ENCODE results near the gene STRN4. TPM values are rescaled to one million over a fixed set of nuclear protein-coding genes. Genes with fewer than 3 reads are reported as not detected.
A peak's percentile ranks its signal among the peaks of the same experiment; 100 is the strongest.

The STRN4 gene
- total RNA-seq, 1 experiment from 2014 or later: 143 TPM

DNA sequence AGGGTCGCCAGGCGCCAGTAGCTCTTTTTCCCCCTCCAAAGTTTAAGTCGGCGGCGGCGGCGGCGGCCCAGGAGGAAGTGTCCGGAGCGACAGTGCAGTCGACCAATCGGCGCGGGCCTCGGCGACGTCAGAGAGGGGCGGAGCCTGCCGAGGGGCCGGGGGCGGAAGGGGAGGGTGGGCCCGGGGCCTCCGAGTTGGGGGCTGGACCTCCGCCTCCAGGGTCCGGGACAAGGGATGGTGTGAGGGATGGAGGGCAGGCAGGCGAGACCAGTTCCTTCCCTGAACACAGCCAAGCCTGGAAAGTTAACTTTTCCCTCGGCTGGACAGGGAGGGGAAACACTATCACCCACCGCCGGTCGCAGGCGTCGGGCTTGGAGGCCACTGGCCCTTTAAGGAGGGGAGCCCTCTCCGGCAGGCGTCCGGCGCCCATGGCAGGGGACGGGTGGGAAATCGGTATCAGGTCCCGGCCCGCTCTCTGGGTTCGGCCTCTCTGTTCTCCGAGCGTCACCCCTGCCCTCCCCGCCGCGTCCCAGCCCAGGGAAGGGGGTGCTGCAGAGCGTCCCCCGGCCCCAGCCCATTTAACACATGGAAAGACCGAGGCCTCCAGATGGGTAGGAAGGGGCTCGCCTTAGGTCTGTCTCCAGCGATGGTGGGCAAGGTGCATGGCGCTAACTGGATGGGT, 29.1 kb downstream of the STRN4 start, which contains the start of gene PRKD2:
TSS of gene PRKD2 (minus strand) at position 81 of the 682 bp plus-strand sequence. CDS start 744 bp downstream, outside the sequence.
- H3K4ac ChIP-seq (ENCODE audit: low read depth, low read length): no peak within 1 kb of the TSS
- WGBS (ENCODE audit: extremely low coverage, insufficient read length, low lambda C conversion rate): no CpG with 5 or more reads among the region's 52 CpGs
- H3K9ac ChIP-seq (ENCODE audit: extremely low read depth, insufficient read length, low read length): peak within 1 kb of the TSS; percentile 72
- peak within 1 kb of the TSS; percentile 86 for H3K18ac ChIP-seq (ENCODE audit: insufficient read length, low read depth, low read length)
- DNase-seq: peak; percentile 94
- H2BK12ac ChIP-seq (ENCODE audit: insufficient read length, low read depth, low read length): no peak within 1 kb of the TSS
- no peak within 1 kb of the TSS for H3K56ac ChIP-seq (ENCODE audit: insufficient read length, low read depth, low read length)
- no peak within 1 kb of the TSS for H2BK5ac ChIP-seq (ENCODE audit: insufficient read length, low read length)
- no peak within 1 kb of the TSS for H2BK20ac ChIP-seq (ENCODE audit: low read depth, low read length, poor library complexity, severe bottlenecking)
- peaks cover 3% of the 10 kb centered on the region for H3K79me1 ChIP-seq (ENCODE audit: insufficient read depth, low read depth, low read length, poor library complexity, severe bottlenecking)
- H3K23ac ChIP-seq (ENCODE audit: insufficient read length, low read depth, low read length): no peak within 1 kb of the TSS
- peaks cover 15% of the 10 kb centered on the region for H3K23me2 ChIP-seq (ENCODE audit: insufficient read length, low read depth, low read length, poor library complexity, severe bottlenecking)
- no peak within 1 kb of the TSS for H3K27ac ChIP-seq (ENCODE audit: insufficient read length, low read depth, low read length)
- no peak within 1 kb of the TSS for H4K5ac ChIP-seq (ENCODE audit: insufficient read length, low read depth, low read length)
- H3K9me3 ChIP-seq (ENCODE audit: control insufficient read depth, low read depth, low read length): no peaks in the 10 kb centered on the region
- Mint-ChIP-seq H3K9me3 (no peaks in the 10 kb centered on the region), H3K36me3 (ENCODE audit: insufficient read depth in 1 of 3, low read depth in 3 of 3) (peaks cover 14 to 28% (median 27%) of the 10 kb centered on the region in 3 experiments), H3K27ac (peak within 1 kb of the TSS; percentile 44 to 95 (median 85); a peak in 4 of 7 replicates), H3K4me3 (peak within 1 kb of the TSS; percentile 91 to 97), H3K27me3 (ENCODE audit: low read depth) (no peaks in the 10 kb centered on the region; the same call in 1 of the 2 replicates), H3K4me1 (peaks cover 19 to 23% of the 10 kb centered on the region in 2 experiments)
- H2BK120ac ChIP-seq (ENCODE audit: low read depth, low read length, poor library complexity, severe bottlenecking): no peak within 1 kb of the TSS
- H2AK5ac ChIP-seq (ENCODE audit: insufficient read length, low read length): no peak within 1 kb of the TSS
- H4K8ac ChIP-seq (replicated peaks; ENCODE audit: insufficient read length, low read depth, low read length): no peak within 1 kb of the TSS
- TF ChIP-seq, protein P1, sequence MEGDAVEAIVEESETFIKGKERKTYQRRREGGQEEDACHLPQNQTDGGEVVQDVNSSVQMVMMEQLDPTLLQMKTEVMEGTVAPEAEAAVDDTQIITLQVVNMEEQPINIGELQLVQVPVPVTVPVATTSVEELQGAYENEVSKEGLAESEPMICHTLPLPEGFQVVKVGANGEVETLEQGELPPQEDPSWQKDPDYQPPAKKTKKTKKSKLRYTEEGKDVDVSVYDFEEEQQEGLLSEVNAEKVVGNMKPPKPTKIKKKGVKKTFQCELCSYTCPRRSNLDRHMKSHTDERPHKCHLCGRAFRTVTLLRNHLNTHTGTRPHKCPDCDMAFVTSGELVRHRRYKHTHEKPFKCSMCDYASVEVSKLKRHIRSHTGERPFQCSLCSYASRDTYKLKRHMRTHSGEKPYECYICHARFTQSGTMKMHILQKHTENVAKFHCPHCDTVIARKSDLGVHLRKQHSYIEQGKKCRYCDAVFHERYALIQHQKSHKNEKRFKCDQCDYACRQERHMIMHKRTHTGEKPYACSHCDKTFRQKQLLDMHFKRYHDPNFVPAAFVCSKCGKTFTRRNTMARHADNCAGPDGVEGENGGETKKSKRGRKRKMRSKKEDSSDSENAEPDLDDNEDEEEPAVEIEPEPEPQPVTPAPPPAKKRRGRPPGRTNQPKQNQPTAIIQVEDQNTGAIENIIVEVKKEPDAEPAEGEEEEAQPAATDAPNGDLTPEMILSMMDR (conservative IDR thresholded peaks at IDR 0.05): no peak
- peak within 1 kb of the TSS; percentile 69; the same call in 1 of the 2 replicates for H3K14ac ChIP-seq (ENCODE audit: insufficient read depth, low read length)
- no peak within 1 kb of the TSS for H4K91ac ChIP-seq (ENCODE audit: insufficient read length, low read depth, low read length)
- no peaks in the 10 kb centered on the region for H4K20me1 ChIP-seq (ENCODE audit: control insufficient read depth, insufficient read depth, insufficient read length)
- H2BK15ac ChIP-seq (ENCODE audit: low read depth, low read length): no peak within 1 kb of the TSS
- H3T11ph ChIP-seq (ENCODE audit: low read length): no peak within 1 kb of the TSS
- peak within 1 kb of the TSS; percentile 86 for H3K4me2 ChIP-seq (ENCODE audit: insufficient read depth, insufficient read length, low read length)
- H3K79me2 ChIP-seq (ENCODE audit: insufficient read depth, low read length): no peaks in the 10 kb centered on the region; the same call in 1 of the 2 replicates
- H2AFZ ChIP-seq (ENCODE audit: low read length): no peak within 1 kb of the TSS
- H3K27me3 ChIP-seq (ENCODE audit: insufficient read depth, low read length): no peaks in the 10 kb centered on the region
- no peaks in the 10 kb centered on the region; the same call in 1 of the 2 replicates for H3K4me1 ChIP-seq (ENCODE audit: insufficient read depth, low read length)
